ENCODE data around the gene RAP1GDS1. TPM values are rescaled to one million over a fixed set of nuclear protein-coding genes. Genes with fewer than 3 reads are reported as not detected.
"Not testable (repeated sequence)": the region's sequence is repeated elsewhere in the genome, so short reads cannot be mapped to it uniquely, and the experiment has no call there.

RAP1GDS1 gene
- total RNA-seq, 1 donor = 44.4 TPM

- Histone ChIP-seq H3K27me3 (ENCODE audit: insufficient read depth, low read length) (no peaks in the 10 kb centered on the region), H3K4me3 (ENCODE audit: low read length) (no peak overlapping the region), H3K9me3 (ENCODE audit: low read depth, low read length) (no peaks in the 10 kb centered on the region), H3K4me1 (ENCODE audit: insufficient read depth, low read length) (peaks cover 4% of the 10 kb centered on the region)
Measured at GRCh38 chr4:98267498-98267897, 6.3 kb downstream of the RAP1GDS1 start.

- Histone ChIP-seq H3K4me1 (ENCODE audit: insufficient read depth, low read length) (no peaks in the 10 kb centered on the region), H3K27me3 (ENCODE audit: insufficient read depth, low read length) (no peaks in the 10 kb centered on the region), H3K4me3 (ENCODE audit: low read length) (no peak overlapping the region)
Measured at GRCh38 chr4:98275145-98275544, 14.0 kb downstream of the RAP1GDS1 start.

GRCh38 chr4:98283219-98284189 is 22.3 kb downstream of the RAP1GDS1 start:
- no peaks in the 10 kb centered on the region for H3K27me3 ChIP-seq (ENCODE audit: insufficient read depth, low read length)
- H3K4me1 ChIP-seq (ENCODE audit: insufficient read depth, low read length) = no peaks in the 10 kb centered on the region
- H3K9me3 ChIP-seq (ENCODE audit: low read depth, low read length) = no peaks in the 10 kb centered on the region
- no peak overlapping the region for H3K4me3 ChIP-seq (ENCODE audit: low read length)

More at GRCh38 chr4:98275145-98275544, 14.0 kb downstream of the RAP1GDS1 start:
- peaks cover 5% of the 10 kb centered on the region for H3K9me3 ChIP-seq (ENCODE audit: low read depth, low read length)

GRCh38 chr4:98284640-98285046 is 23.5 kb downstream of the RAP1GDS1 start:
- H3K4me1 ChIP-seq (ENCODE audit: insufficient read depth, low read length) = peaks cover 3% of the 10 kb centered on the region
- H3K4me3 ChIP-seq (ENCODE audit: low read length) = no peak overlapping the region
- no peaks in the 10 kb centered on the region for H3K27me3 ChIP-seq (ENCODE audit: insufficient read depth, low read length)
- H3K9me3 ChIP-seq (ENCODE audit: low read depth, low read length) = no peaks in the 10 kb centered on the region

- H3K9me3 ChIP-seq (ENCODE audit: low read depth, low read length) = no peaks in the 10 kb centered on the region
- no peak overlapping the region for H3K4me3 ChIP-seq (ENCODE audit: low read length)
- H3K27me3 ChIP-seq (ENCODE audit: insufficient read depth, low read length) = no peaks in the 10 kb centered on the region
- H3K4me1 ChIP-seq (ENCODE audit: insufficient read depth, low read length) = peaks cover 5% of the 10 kb centered on the region
Measured at GRCh38 chr4:98285676-98286075, 24.5 kb downstream of the RAP1GDS1 start.

GRCh38 chr4:98287328-98287727 is 26.1 kb downstream of the RAP1GDS1 start:
- Histone ChIP-seq H3K9me3 (ENCODE audit: low read depth, low read length) (no peaks in the 10 kb centered on the region), H3K27me3 (ENCODE audit: insufficient read depth, low read length) (no peaks in the 10 kb centered on the region), H3K4me1 (ENCODE audit: insufficient read depth, low read length) (peaks cover 6% of the 10 kb centered on the region), H3K4me3 (ENCODE audit: low read length) (no peak overlapping the region)

GRCh38 chr4:98288671-98289070 is 27.5 kb downstream of the RAP1GDS1 start:
- not testable (repeated sequence) for H3K27me3 ChIP-seq (ENCODE audit: insufficient read depth, low read length); H3K4me1 ChIP-seq (ENCODE audit: insufficient read depth, low read length); H3K9me3 ChIP-seq (ENCODE audit: low read depth, low read length); H3K4me3 ChIP-seq (ENCODE audit: low read length)

- peaks cover 6% of the 10 kb centered on the region for H3K4me1 ChIP-seq (ENCODE audit: insufficient read depth, low read length)
- H3K4me3 ChIP-seq (ENCODE audit: low read length) = no peak overlapping the region
- H3K9me3 ChIP-seq (ENCODE audit: low read depth, low read length) = no peaks in the 10 kb centered on the region
- H3K27me3 ChIP-seq (ENCODE audit: insufficient read depth, low read length) = no peaks in the 10 kb centered on the region
Measured at GRCh38 chr4:98289375-98289774, 28.2 kb downstream of the RAP1GDS1 start.

- Histone ChIP-seq H3K9me3 (ENCODE audit: low read depth, low read length) (no peaks in the 10 kb centered on the region), H3K4me1 (ENCODE audit: insufficient read depth, low read length) (peaks cover 6% of the 10 kb centered on the region), H3K27me3 (ENCODE audit: insufficient read depth, low read length) (no peaks in the 10 kb centered on the region), H3K4me3 (ENCODE audit: low read length) (no peak overlapping the region)
Measured at GRCh38 chr4:98290511-98290910, 29.3 kb downstream of the RAP1GDS1 start.

GRCh38 chr4:98293104-98293887 is 32.1 kb downstream of the RAP1GDS1 start:
- no peaks in the 10 kb centered on the region for H3K9me3 ChIP-seq (ENCODE audit: low read depth, low read length)
- H3K27me3 ChIP-seq (ENCODE audit: insufficient read depth, low read length) = no peaks in the 10 kb centered on the region
- H3K4me3 ChIP-seq (ENCODE audit: low read length) = no peak overlapping the region
- peaks cover 6% of the 10 kb centered on the region for H3K4me1 ChIP-seq (ENCODE audit: insufficient read depth, low read length)

- H3K4me3 ChIP-seq (ENCODE audit: low read length) = no peak overlapping the region
- peaks cover 5% of the 10 kb centered on the region for H3K9me3 ChIP-seq (ENCODE audit: low read depth, low read length)
- no peaks in the 10 kb centered on the region for H3K27me3 ChIP-seq (ENCODE audit: insufficient read depth, low read length)
- H3K4me1 ChIP-seq (ENCODE audit: insufficient read depth, low read length) = no peaks in the 10 kb centered on the region
Measured at GRCh38 chr4:98298022-98298421, 36.8 kb downstream of the RAP1GDS1 start.

- Histone ChIP-seq H3K9me3 (ENCODE audit: low read depth, low read length) (peaks cover 5% of the 10 kb centered on the region), H3K4me3 (ENCODE audit: low read length) (no peak overlapping the region), H3K27me3 (ENCODE audit: insufficient read depth, low read length) (no peaks in the 10 kb centered on the region), H3K4me1 (ENCODE audit: insufficient read depth, low read length) (no peaks in the 10 kb centered on the region)
Measured at GRCh38 chr4:98300706-98301105, 39.5 kb downstream of the RAP1GDS1 start.

- Histone ChIP-seq H3K9me3 (ENCODE audit: low read depth, low read length) (peaks cover 5% of the 10 kb centered on the region), H3K27me3 (ENCODE audit: insufficient read depth, low read length) (no peaks in the 10 kb centered on the region), H3K4me3 (ENCODE audit: low read length) (no peak overlapping the region), H3K4me1 (ENCODE audit: insufficient read depth, low read length) (no peaks in the 10 kb centered on the region)
Measured at GRCh38 chr4:98305576-98305975, 44.4 kb downstream of the RAP1GDS1 start.

- no peak overlapping the region for H3K4me3 ChIP-seq (ENCODE audit: low read length)
- H3K4me1 ChIP-seq (ENCODE audit: insufficient read depth, low read length) = no peaks in the 10 kb centered on the region
- H3K9me3 ChIP-seq (ENCODE audit: low read depth, low read length) = no peaks in the 10 kb centered on the region
- H3K27me3 ChIP-seq (ENCODE audit: insufficient read depth, low read length) = no peaks in the 10 kb centered on the region
Measured at GRCh38 chr4:98310867-98311266, 49.7 kb downstream of the RAP1GDS1 start.

- no peaks in the 10 kb centered on the region for H3K9me3 ChIP-seq (ENCODE audit: low read depth, low read length)
Measured at GRCh38 chr4:98311656-98312055, 50.5 kb downstream of the RAP1GDS1 start.

More at GRCh38 chr4:98311656-98312055, 50.5 kb downstream of the RAP1GDS1 start:
- no peaks in the 10 kb centered on the region for H3K4me1 ChIP-seq (ENCODE audit: insufficient read depth, low read length)
- H3K27me3 ChIP-seq (ENCODE audit: insufficient read depth, low read length) = no peaks in the 10 kb centered on the region
- H3K4me3 ChIP-seq (ENCODE audit: low read length) = no peak overlapping the region

Data from mononuclear cell (primary cell).